K562 (cell line): ENCODE measurements around the gene NDUFB10. TPM values are rescaled to one million over a fixed set of nuclear protein-coding genes. Genes with fewer than 3 reads are reported as not detected.

Experiments used
- EWSR1 ChIP-seq: fragments of 450-650 bp; IDR thresholded peaks from 2 replicates; pipeline ENCODE4 v1.6.1; 2018; ENCODE audit warnings: borderline replicate concordance, mild to moderate bottlenecking, low read depth, moderate library complexity; ENCODE audit not compliant: partially characterized antibody
- MEIS2 ChIP-seq: fragments of 450-650 bp; IDR thresholded peaks from 2 replicates; pipeline ENCODE4 v1.6.1; 2014; ENCODE audit warnings: mild to moderate bottlenecking; ENCODE audit not compliant: partially characterized antibody
- PHF20 ChIP-seq: fragments of 450-650 bp; IDR thresholded peaks from 2 replicates; pipeline ENCODE4 v1.6.1; 2018; ENCODE audit not compliant: partially characterized antibody
- STAT5A ChIP-seq: IDR thresholded peaks from 2 replicates; pipeline ENCODE4 v1.6.1; 2012; ENCODE audit warnings: low read length, inconsistent platforms, borderline replicate concordance
- ZNF12 ChIP-seq: sonication (generic); formaldehyde crosslinking; IDR thresholded peaks from 2 replicates; pipeline ENCODE4 v1.4.0; 2020; ENCODE audit warnings: mild to moderate bottlenecking, missing genetic modification reagents
- ZNF24 ChIP-seq: fragments of 450-650 bp; IDR thresholded peaks from 2 replicates; pipeline ENCODE4 v1.6.1; 2016
- ZNF699 ChIP-seq: fragments of 250-450 bp; sonication (Bioruptor Pico); IDR thresholded peaks from 2 replicates; pipeline ENCODE4 v1.8.0; 2021; ENCODE audit warnings: mild to moderate bottlenecking, moderate library complexity; ENCODE audit not compliant: insufficient replicate concordance
- polyA plus RNA-seq, 8 experiments: library from polyadenylated mRNA; depleted of rRNA in 4 of 8; stranded (reverse) in 5 of 8; unstranded in 3 of 8; fragments of >200 nt; fragmentation: Nextera tagmentation in 2 of 8; fragmentation: Illumina TruSeq in 1 of 8; extraction: Ambion mirVana in 2 of 8; extraction: Trizol in 1 of 8; gene quantifications; 2 replicates each; pipeline versions ENCODE4 v1.2.1 to v1.2.3, GENCODE V29; 2011 to 2014; ENCODE audit warnings: inconsistent platforms in 1 of 8, missing spikeins in 1 of 8
- total RNA-seq, 7 experiments: library from RNA; depleted of rRNA in 6 of 7; stranded (reverse); fragments of >200 nt in 6 of 7; fragmentation: Illumina TruSeq in 2 of 7; extraction: Trizol in 2 of 7; gene quantifications; 2 replicates each; pipeline versions ENCODE4 v1.2.1 to v1.2.3, GENCODE V29; 2011 to 2021; ENCODE audit warnings: low replicate concordance in 1 of 7
- TF ChIP-seq, protein P1 (sequence below), 2 experiments: IDR thresholded peaks in 1 of 2; conservative IDR thresholded peaks in 1 of 2; 2 replicates each; pipeline ENCODE4 v1.6.1; 2016; ENCODE audit warnings: low read depth in 2 of 2, mild to moderate bottlenecking in 1 of 2, missing compliant biosample characterization in 1 of 2, missing genetic modification characterization in 1 of 2, moderate library complexity in 1 of 2
- TF ChIP-seq, protein P2 (sequence below), 2 experiments: fragments of 200-800 bp in 1 of 2; sonication (Bioruptor generic) in 1 of 2; sonication (generic) in 1 of 2; formaldehyde crosslinking in 1 of 2; IDR thresholded peaks in 1 of 2; conservative IDR thresholded peaks in 1 of 2; 2 replicates each; pipeline versions ENCODE4 v1.5.0 to v1.6.1; 2016 to 2020; ENCODE audit warnings: missing compliant biosample characterization in 1 of 2, missing genetic modification characterization in 1 of 2, missing genetic modification reagents in 1 of 2
- TF ChIP-seq, protein P3 (sequence below): sonication (generic); formaldehyde crosslinking; IDR thresholded peaks from 2 replicates; pipeline ENCODE4 v1.8.0; 2022; ENCODE audit warnings: mild to moderate bottlenecking, missing genetic modification reagents, borderline replicate concordance
- TF ChIP-seq, protein P4 (sequence below), 2 experiments: fragments of 250-450 bp in 1 of 2; fragments of 450-650 bp in 1 of 2; sonication (Bioruptor Pico) in 1 of 2; IDR thresholded peaks; 2 replicates each; pipeline versions ENCODE4 v1.6.1 to v1.8.0; 2016 to 2021; ENCODE audit warnings: mild to moderate bottlenecking in 2 of 2, moderate library complexity in 2 of 2, missing compliant biosample characterization in 1 of 2, missing genetic modification characterization in 1 of 2

The NDUFB10 gene
- total and polyA plus RNA-seq, 9 of the 15 experiments (the other 6 are each of a cell fraction or from before 2014, with no cell fraction given): 69.3 to 527 (median 161) TPM

DNA sequence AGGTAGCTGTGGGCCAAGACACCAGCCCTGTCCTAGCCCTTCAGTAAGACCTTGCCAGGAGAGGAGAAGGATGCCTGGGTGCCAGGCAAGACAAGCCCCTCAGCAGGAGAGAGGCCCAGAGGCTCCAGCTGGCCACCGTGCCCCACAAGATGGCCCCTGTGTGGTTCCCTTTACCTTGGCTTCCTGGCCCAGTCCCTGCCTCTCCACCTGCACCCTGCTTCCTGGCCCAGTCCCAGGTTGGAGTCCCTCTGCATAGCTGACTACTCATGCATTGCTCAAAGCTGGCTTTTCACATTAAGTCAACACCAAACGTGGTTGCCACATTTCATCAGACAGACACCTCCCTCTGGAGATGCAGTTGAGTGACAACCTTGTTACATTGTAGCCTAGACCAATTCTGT lies 34.4 kb downstream of the NDUFB10 start (continued):
- TF ChIP-seq, protein P1, sequence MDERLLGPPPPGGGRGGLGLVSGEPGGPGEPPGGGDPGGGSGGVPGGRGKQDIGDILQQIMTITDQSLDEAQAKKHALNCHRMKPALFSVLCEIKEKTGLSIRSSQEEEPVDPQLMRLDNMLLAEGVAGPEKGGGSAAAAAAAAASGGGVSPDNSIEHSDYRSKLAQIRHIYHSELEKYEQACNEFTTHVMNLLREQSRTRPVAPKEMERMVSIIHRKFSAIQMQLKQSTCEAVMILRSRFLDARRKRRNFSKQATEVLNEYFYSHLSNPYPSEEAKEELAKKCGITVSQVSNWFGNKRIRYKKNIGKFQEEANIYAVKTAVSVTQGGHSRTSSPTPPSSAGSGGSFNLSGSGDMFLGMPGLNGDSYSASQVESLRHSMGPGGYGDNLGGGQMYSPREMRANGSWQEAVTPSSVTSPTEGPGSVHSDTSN (CRISPR knock-in tag; IDR thresholded peaks at IDR 0.05; ENCODE audit: low read depth): no peak
- TF ChIP-seq, protein P1 (tag; conservative IDR thresholded peaks at IDR 0.05; ENCODE audit: low read depth): 0 out of 2 replicates have a peak, but pooled peaks have one; percentile 15
- TF ChIP-seq, protein P2, sequence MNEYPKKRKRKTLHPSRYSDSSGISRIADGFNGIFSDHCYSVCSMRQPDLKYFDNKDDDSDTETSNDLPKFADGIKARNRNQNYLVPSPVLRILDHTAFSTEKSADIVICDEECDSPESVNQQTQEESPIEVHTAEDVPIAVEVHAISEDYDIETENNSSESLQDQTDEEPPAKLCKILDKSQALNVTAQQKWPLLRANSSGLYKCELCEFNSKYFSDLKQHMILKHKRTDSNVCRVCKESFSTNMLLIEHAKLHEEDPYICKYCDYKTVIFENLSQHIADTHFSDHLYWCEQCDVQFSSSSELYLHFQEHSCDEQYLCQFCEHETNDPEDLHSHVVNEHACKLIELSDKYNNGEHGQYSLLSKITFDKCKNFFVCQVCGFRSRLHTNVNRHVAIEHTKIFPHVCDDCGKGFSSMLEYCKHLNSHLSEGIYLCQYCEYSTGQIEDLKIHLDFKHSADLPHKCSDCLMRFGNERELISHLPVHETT (CRISPR knock-in tag; conservative IDR thresholded peaks at IDR 0.05 in 1 of 2, IDR thresholded peaks at IDR 0.05 in 1 of 2): 0 out of 4 replicates have a peak, but pooled peaks of 1 of the 2 experiments have one; percentile 40
- TF ChIP-seq PHF20: no peak
- TF ChIP-seq ZNF12 (CRISPR knock-in tag): no peak
- TF ChIP-seq, protein P3, sequence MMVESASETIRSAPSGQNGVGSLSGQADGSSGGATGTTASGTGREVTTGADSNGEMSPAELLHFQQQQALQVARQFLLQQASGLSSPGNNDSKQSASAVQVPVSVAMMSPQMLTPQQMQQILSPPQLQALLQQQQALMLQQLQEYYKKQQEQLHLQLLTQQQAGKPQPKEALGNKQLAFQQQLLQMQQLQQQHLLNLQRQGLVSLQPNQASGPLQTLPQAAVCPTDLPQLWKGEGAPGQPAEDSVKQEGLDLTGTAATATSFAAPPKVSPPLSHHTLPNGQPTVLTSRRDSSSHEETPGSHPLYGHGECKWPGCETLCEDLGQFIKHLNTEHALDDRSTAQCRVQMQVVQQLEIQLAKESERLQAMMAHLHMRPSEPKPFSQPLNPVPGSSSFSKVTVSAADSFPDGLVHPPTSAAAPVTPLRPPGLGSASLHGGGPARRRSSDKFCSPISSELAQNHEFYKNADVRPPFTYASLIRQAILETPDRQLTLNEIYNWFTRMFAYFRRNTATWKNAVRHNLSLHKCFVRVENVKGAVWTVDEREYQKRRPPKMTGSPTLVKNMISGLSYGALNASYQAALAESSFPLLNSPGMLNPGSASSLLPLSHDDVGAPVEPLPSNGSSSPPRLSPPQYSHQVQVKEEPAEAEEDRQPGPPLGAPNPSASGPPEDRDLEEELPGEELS (CRISPR knock-in tag): 0 out of 2 replicates have a peak, but pooled peaks have one; percentile 0
- TF ChIP-seq MEIS2: peak; percentile 51
- TF ChIP-seq ZNF24: no peak
- TF ChIP-seq, protein P4, sequence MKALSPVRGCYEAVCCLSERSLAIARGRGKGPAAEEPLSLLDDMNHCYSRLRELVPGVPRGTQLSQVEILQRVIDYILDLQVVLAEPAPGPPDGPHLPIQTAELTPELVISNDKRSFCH (CRISPR knock-in tag; IDR thresholded peaks at IDR 0.05): no peak
- TF ChIP-seq, protein P4 (tag; IDR thresholded peaks at IDR 0.05): peak; percentile 64; the same call in 1 of the 2 replicates
- TF ChIP-seq STAT5A: no peak
- TF ChIP-seq ZNF699 (CRISPR knock-in tag): no peak
- TF ChIP-seq EWSR1: no peak
